SK-N-MC (cell line): ENCODE measurements around the gene GRIP1.

Experiments
- EZH2 ChIP-seq: fragments of 200-600 bp; sonication (generic); IDR thresholded peaks from one replicate; pipeline ENCODE4 v1.6.1; 2017; ENCODE audit warnings: antibody characterized with exemption
- FOXP2 ChIP-seq: optimal IDR thresholded peaks from 2 replicates; pipeline ENCODE3; 2011; ENCODE audit warnings: mild to moderate bottlenecking, moderate library complexity; ENCODE audit not compliant: insufficient read depth; ENCODE audit errors: extremely low read length, control extremely low read depth
- POLR2AphosphoS5 ChIP-seq: IDR thresholded peaks from 2 replicates; pipeline ENCODE4 v1.6.1; 2012; ENCODE audit warnings: mild to moderate bottlenecking, low read depth, low read length, borderline replicate concordance

DNA sequence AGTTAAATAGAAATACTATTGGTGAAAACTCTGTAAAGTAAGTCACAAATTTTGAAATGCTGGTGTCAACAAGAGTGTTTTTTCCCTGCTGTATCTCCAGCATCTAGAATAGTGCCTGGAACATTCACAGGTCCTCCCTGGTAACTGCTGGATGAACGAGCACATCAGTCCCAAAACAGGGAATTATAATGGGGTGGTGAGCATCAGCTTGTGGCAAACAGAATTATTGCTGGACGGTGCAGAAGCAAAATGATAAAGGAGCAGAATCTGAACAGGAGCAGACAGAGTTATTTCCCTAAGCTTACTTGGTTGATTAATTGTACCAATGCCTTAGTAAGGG, 129.9 kb downstream of the GRIP1 start:
- TF ChIP-seq EZH2 (no peak), POLR2AphosphoS5 (no peak), FOXP2 (no peak)
